Kidney capillary endothelial cell (primary cell): ENCODE results near the gene SLC24A4.

Experiments
- DNase-seq: peaks from one replicate; pipeline ENCODE4 v3.0.0-alpha.2; 2018; ENCODE audit warnings: low spot score

Gene SLC24A4

DNA sequence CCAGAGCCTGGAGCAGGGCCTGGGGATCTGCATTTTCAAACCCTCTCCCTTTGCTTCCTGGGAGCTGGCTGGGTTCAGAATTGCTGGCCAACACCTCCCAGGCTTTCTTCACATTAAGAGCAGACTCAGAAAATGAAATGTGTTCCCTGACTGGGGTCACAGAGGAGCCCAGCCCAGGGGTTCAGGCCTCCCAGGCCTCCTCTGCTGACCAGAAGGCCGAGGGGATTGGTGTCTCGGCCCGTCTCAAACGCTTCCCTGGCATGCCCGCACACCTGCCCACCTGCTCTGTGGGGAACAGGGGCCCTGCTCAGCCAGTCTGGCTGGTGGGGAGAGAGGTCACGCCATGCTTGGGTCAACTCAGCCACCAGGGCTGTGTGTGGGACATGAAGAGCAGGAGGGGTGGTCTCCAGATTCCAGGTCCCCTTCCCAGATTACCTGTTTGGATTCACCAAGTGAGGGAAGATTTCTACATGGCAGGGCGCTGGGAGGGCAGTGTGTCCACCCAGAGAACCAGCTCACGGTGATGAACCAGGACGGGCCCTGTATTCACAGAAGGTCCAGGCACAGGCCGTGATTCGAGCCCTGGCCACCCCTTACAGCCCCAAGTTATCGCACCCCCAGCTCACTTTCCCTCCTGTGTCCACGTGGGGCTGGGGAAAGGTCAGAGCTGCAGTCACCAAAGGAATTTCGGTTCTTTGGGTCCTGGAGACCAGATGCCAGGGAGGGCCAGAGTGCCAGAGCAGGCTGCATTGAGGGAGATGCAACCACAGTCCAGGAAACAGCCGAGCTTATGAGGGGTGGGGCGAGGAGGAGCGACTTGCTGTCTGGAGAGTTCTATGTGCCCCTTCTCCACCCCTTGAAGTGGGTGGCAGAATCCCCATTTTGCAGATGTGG, 135.4 kb downstream of the SLC24A4 start:
- no peak for DNase-seq

- peak; percentile 58 for DNase-seq
Measured at GRCh38 chr14:92459030-92459949, 136.3 kb downstream of the SLC24A4 start.

DNA sequence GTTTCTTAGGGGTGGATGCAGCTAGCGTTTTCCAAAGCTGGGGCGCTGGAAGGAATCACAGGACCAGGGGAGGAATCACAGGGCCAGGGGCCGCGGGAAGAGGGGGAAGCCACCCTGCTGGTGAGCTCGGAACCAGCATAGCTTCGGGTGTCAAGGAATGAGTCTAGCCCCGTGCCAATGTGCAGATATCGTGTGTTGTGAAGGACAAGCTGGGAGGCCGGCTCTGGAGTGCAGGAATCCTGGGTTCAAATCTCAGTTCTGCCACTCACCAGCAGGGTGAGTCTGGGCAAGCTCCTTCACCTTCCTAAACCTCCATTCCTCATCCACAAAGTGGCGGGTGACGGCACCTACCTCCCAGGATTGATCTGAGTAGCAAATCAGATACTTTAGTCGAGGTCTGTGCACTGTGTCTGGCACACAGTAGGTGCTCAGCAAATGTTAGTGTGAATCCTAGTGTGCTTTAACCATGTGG, 137.0 kb downstream of the SLC24A4 start:
- peak; percentile 34 for DNase-seq

DNA sequence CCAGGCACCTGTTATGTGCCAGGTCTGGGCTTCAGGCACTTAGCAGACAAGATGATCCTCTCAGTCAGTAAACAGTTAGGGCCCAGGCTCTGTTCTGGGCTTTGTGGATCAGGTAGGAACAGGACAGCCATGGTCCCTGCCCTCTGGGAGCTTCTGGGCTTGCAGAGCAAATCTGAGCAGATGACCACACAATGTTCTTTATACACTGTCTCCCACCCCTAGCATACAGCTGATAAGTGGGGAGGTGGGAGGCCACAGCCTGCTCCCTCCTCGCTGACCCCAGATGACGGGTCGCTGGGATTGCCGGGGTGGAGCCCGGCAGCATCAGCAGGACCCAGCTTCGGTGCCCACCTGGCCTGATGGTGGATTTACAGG, 137.6 kb downstream of the SLC24A4 start:
- DNase-seq, result no peak

DNA sequence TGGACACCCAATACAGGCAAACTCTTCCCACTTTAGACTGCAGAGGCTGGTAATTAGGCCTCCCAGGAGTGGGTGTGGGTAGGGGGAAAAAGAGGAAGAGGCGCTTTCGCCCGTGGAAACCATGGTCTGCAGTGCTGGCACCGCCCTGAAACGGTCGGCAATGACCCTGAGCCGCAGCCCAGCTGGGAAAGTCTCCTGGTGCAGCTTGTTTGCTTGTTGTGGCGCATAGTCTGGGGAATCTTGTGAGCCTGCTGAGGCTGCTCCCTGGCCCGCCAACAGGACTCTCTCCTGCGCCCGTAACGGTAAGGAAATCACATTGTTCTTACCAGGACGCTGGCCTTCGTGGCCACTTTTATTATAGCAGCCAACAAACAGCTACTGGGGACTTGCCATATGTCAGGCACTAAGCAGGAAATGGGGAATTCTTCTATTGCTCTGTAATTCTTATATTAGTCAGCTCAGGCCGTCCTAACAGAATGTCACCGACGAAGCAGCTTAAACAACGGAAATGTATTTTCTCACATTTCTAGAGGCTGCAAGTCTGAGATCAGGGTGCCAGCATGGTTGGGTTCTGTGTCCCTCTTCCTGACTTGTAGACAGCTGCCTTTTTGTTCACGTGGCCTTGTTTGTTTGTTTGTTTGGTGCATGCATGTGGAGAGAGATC, 138.1 kb downstream of the SLC24A4 start:
- DNase-seq, result peak; percentile 99

- no peak for DNase-seq
Measured at GRCh38 chr14:92461891-92462290, 138.9 kb downstream of the SLC24A4 start.

- DNase-seq, result no peak
Measured at GRCh38 chr14:92462568-92462967, 139.6 kb downstream of the SLC24A4 start.

DNA sequence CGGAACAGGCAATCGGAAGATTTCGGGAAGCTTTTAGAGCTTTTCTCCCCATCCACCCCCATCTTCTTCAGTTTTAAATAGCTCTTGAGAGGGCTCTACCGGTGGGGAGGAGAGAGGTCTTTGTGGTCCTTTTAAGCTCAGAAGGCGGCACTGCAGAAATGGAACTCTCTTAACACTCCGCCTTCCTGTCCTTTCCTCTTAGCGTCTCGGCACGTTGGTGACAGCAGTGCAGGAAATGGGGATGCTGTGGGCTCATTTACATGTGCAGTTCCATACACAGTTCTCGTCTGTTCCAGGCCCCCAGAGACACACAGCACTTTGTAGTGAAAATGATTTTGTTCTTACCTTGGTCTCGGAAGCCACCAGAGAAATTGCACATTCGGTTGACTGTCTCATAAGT, 140.2 kb downstream of the SLC24A4 start:
- DNase-seq, result no peak

DNA sequence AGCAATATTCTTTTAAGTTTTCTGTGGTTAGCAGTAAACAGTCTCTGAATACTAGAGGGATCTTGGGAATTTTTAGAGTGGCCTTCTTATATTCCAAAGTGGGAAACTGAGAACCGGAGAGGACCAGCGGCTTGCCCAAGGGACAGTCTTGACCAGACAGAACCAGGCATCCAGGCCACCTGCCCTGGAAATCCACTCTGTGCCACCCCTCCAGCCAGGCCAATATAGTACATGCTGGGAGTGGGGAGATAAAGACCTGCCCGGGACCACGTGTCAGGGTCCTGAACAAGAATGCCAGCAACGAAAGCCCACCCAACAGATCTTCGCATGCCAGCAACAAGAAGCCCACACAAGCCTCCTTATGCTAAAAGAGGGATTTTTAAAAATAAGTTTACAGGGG, 141.2 kb downstream of the SLC24A4 start:
- no peak for DNase-seq

DNA sequence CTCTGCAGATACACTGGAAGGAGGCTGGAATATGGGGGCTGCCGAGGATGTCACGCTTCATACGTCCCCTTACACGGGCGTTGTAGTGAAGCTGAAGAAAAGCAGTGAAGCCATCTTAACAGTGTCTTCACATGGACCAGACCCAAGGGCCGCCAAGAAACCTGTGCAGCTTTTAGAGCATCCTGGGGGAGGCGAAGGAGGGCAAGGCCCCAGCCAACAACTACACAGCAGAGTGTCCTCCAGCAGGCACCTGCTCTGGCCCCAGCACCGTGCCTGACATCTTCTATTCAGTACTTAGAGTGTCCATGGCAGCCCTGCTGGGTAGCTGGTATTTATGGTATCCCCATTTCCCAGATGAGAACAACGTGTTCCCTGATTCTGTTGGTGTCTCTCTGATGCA, 141.8 kb downstream of the SLC24A4 start:
- DNase-seq, result no peak

DNA sequence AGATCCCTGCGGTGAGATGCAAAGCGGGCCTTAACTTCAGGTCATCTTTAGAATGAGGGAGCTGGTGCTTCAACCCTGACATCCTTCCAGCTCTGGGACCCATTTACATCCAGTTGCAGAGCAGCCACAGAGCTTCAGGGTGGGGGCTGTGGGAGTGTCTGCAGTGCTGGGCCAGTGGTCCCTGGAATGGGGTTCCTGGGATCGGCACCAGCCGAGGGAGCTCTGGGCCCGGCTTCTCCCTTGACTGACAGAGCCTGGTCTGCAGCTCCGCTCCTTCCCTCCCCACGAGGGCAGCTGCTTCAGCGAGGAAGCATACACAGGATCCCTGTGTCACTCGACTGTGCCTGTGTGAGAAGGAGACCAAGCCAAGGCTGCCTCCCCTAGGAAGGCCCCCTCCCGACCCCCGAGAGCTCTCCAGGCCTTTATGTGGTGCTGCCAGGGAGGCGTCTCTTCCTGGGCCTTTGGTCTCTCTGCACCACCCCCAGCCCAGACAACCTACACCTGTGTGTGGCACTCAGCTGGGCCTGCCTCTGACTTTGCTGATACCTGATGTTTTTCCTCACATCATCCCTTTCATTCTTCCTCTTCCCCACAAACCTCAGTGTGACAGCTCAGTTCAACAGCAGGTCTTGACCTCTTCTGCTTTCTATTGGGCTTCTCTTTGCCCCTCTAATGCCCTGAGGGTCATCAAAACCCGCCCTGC, 142.5 kb downstream of the SLC24A4 start:
- DNase-seq, result no peak

GRCh38 chr14:92466059-92466458, 143.1 kb downstream of the SLC24A4 start:
- DNase-seq, result no peak

DNA sequence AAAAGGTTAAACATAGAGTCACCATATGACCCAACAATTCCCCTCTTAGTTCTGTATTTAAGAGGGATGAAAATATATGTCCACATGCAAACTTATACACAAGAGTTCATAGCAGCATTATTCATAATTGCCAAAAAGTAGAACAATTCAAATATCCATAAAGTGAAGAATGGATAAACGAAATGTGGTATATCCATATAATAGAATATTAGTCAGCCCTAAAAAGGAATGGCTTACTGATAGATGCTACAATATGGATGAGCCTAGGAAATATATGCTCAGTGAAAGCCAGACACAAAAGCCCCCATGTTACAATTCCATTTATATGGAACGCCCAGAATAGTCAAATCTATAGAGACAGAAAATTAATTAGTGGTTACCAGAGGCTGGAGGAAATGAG, 146.6 kb downstream of the SLC24A4 start:
- no peak for DNase-seq

- no peak for DNase-seq
Measured at GRCh38 chr14:92470215-92470614, 147.2 kb downstream of the SLC24A4 start.

DNA sequence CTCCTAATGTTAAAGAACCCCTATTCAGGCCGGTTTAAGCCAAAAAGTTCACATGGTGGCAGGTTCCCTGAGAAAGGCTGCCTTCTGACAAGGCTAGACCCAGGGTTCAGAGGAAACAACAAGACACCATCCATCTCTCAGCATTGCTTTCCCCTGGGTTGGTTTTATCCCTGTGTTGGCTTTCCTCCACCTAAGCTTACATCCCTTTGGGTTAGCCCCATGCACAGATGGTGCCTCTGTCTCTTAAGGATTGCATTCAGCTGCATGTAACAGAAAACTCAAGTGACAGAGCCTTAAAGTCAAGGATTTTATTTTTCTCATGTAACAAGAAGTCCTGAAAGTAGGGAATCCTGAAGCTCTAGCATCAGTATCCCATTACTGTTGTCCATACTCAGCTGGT, 147.8 kb downstream of the SLC24A4 start:
- DNase-seq, result no peak

DNA sequence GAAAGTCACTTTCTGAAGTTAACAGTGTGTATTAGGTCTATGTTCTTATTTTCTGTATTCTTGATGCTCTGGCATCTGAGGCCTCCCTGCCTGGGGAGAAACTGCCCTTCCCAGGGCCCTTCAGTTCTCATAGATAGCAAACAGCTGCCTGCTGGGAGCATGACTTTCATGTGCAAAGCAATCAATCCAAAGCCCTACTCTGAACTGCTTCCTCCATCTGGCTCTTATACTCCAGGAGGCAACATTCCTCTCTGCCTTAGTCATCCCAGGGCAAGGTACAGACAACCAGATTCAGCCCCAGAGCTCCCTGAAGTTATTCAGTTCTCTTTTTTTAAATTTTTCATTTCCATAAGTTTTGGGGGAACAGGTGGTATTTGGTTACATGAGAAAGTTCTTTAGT, 149.0 kb downstream of the SLC24A4 start:
- peak; percentile 78 for DNase-seq

GRCh38 chr14:92472860-92473259, 149.9 kb downstream of the SLC24A4 start:
- no peak for DNase-seq

DNA sequence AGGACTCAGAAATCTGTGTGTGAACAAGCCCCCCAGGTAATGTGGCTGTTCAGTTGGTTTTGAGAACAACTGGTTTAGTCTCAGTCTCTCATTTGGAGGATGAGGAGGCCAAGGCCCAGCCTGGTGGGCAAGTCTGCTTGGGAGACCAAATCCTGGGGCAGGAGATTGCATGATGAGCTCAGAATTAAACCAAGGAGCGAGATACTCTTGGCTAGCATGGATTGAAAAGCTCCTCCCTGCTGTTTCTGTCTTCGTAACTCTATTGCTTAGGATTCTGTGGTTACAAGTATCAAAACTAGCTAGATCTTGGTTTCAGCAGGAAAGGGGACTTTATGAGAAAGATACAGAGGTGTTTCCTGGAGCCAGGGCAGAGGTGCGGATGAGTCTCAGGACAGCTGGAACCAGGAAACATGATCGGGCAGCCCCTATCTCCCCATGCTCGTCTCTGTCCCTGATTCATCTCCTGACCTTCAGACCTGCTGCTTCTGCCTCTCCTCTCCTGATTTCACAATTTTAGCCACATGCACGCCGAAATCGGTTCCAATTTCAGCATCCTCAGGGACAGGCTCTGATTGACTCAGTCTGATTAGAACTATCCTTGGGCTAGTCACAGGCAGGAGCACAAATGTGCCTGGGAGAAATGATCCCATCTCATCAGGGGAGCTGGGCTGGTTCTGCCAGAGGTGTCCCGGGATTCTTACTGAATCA, 150.4 kb downstream of the SLC24A4 start:
- no peak for DNase-seq

GRCh38 chr14:92473969-92474535, 151.1 kb downstream of the SLC24A4 start:
- DNase-seq, result no peak

- DNase-seq, result no peak
Measured at GRCh38 chr14:92475037-92475436, 152.1 kb downstream of the SLC24A4 start.
